Endodermal cell (in vitro differentiated cells): Measurements from ENCODE around the gene KCNJ4. TPM values are rescaled to one million over a fixed set of nuclear protein-coding genes. Genes with fewer than 3 reads are reported as not detected.

Experiments
- DNase-seq: peaks from one replicate; pipeline ENCODE4 v3.0.0-alpha.2; 2017
- H3K27ac ChIP-seq: 2 replicates; pipeline ENCODE4 v1.5.1; 2013; ENCODE audit warnings: mild to moderate bottlenecking, low read depth, low read length, moderate library complexity
- H3K27me3 ChIP-seq: 2 replicates; pipeline ENCODE4 v1.6.1; 2013; ENCODE audit warnings: mild to moderate bottlenecking, low read length, moderate library complexity; ENCODE audit not compliant: insufficient read depth, control insufficient read depth, poor library complexity, severe bottlenecking
- H3K36me3 ChIP-seq: 2 replicates; pipeline ENCODE4 v1.7.0; 2013; ENCODE audit warnings: mild to moderate bottlenecking, low read length, moderate library complexity; ENCODE audit not compliant: control insufficient read depth, insufficient read depth
- H3K4me1 ChIP-seq: one replicate; pipeline ENCODE4 v1.7.0; 2013; ENCODE audit warnings: low read length; ENCODE audit not compliant: control insufficient read depth, insufficient read depth
- H3K4me3 ChIP-seq: 2 replicates; pipeline ENCODE4 v1.5.1; 2013; ENCODE audit warnings: mild to moderate bottlenecking, low read length, moderate library complexity
- H3K9ac ChIP-seq: 2 replicates; pipeline ENCODE4 v1.6.1; 2013; ENCODE audit warnings: mild to moderate bottlenecking, low read length, moderate library complexity; ENCODE audit not compliant: poor library complexity, severe bottlenecking; ENCODE audit errors: extremely low read depth
- H3K9me3 ChIP-seq: 2 replicates; pipeline ENCODE4 v1.6.1; 2013; ENCODE audit warnings: mild to moderate bottlenecking, low read length, moderate library complexity; ENCODE audit not compliant: control insufficient read depth
- H3K27ac Mint-ChIP-seq: 2 replicates; pipeline ENCODE4 v1.8.0; 2020; ENCODE audit warnings: mixed read lengths
- H3K27me3 Mint-ChIP-seq: 2 replicates; pipeline ENCODE4 v1.8.0; 2021; ENCODE audit warnings: mild to moderate bottlenecking, mixed read lengths; ENCODE audit not compliant: insufficient read depth
- H3K36me3 Mint-ChIP-seq: 2 replicates; pipeline ENCODE4 v1.8.0; 2020; ENCODE audit warnings: low read depth, mixed read lengths
- H3K4me1 Mint-ChIP-seq: 2 replicates; pipeline ENCODE4 v1.8.0; 2020; ENCODE audit warnings: mixed read lengths
- H3K4me3 Mint-ChIP-seq: 2 replicates; pipeline ENCODE4 v1.8.0; 2020; ENCODE audit warnings: mild to moderate bottlenecking, moderate library complexity, mixed read lengths
- H3K9me3 Mint-ChIP-seq: 2 replicates; pipeline ENCODE4 v1.8.0; 2020; ENCODE audit warnings: mild to moderate bottlenecking, mixed read lengths
- WGBS, 2 experiments: methylation state at CpG; one replicate each; pipeline versions ENCODE4 v1.1.5 to v1.1.7; 2013; ENCODE audit warnings: missing lambda C conversion rate in 2 of 2, mixed read lengths in 1 of 2; ENCODE audit not compliant: insufficient coverage in 1 of 2, insufficient read length in 1 of 2; 5-methylcytosine and 5-hydroxymethylcytosine counted together
- total RNA-seq, 2 donors: library from RNA; stranded (reverse); fragmentation: NEBNext Ultra II Directional in 1 of 2; extraction: Animal tissue kit (Norgen Biotek cat#: 25700) in 1 of 2; gene quantifications; 2 replicates in 1 of 2; 3 replicates in 1 of 2; pipeline ENCODE4 v1.2.1, GENCODE V29; 2021
- TF ChIP-seq, protein P1 (sequence below): fragments of 200-600 bp; sonication (generic); conservative IDR thresholded peaks from 2 replicates; pipeline ENCODE4 v1.5.0; 2021; ENCODE audit warnings: antibody characterized with exemption, mild to moderate bottlenecking

KCNJ4 gene
- total RNA-seq, 2 donors from 2014 or later: 0.37 to 1.4 TPM

DNA sequence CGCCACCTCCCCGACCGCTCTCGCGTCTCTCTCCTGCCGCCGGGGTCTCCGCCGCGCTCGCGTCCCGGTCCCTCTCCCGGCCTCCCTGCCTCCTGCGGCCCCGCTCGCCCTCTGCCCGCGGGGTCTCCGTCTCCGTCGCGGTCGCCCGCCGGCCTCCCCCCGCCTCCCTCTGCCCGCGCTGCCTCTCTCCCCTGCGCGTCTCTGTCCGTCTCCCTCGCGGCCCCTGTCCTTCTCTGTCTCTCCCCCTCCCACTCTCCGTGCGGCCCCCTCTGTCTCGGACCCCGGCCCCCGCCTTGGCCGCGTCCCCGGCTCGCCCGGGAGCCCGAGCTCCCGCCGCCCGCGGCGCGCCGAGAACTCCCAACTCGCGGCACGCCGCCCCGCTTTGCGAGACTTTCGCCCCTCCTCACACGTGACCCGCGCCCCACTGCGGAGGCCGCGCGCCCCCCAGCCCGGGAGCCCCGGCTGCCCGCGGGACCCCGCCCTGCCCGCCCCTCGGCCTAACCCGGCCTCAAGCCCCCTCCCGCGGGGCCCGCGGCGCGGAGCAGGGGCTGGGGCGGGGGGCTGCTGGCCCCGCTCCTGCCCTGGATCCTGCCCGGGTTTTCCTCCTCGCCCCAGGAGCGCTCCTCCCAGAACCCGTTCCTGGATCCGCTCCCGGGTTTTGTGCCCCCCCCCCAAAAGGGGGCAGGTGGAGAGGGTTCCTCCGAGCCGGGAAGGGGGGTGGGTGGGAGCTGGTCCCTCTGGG, 702 bp upstream of the KCNJ4 start:
- H3K36me3 Mint-ChIP-seq: no peaks in the 10 kb centered on the region
- peak overlapping the region; percentile 48 for H3K4me3 Mint-ChIP-seq
- no peaks in the 10 kb centered on the region for H3K9me3 Mint-ChIP-seq
- H3K4me1 Mint-ChIP-seq: peaks cover 5% of the 10 kb centered on the region
- Histone ChIP-seq H3K27me3 (peaks cover 68% of the 10 kb centered on the region), H3K9me3 (no peaks in the 10 kb centered on the region), H3K36me3 (no peaks in the 10 kb centered on the region), H3K4me1 (no peaks in the 10 kb centered on the region), H3K27ac (no peak overlapping the region), H3K4me3 (peak overlapping the region; percentile 45), H3K9ac (no peak overlapping the region)
- H3K27ac Mint-ChIP-seq: no peak overlapping the region
- peak; percentile 86 for DNase-seq
- H3K27me3 Mint-ChIP-seq: peaks cover 91% of the 10 kb centered on the region
- TF ChIP-seq, protein P1, sequence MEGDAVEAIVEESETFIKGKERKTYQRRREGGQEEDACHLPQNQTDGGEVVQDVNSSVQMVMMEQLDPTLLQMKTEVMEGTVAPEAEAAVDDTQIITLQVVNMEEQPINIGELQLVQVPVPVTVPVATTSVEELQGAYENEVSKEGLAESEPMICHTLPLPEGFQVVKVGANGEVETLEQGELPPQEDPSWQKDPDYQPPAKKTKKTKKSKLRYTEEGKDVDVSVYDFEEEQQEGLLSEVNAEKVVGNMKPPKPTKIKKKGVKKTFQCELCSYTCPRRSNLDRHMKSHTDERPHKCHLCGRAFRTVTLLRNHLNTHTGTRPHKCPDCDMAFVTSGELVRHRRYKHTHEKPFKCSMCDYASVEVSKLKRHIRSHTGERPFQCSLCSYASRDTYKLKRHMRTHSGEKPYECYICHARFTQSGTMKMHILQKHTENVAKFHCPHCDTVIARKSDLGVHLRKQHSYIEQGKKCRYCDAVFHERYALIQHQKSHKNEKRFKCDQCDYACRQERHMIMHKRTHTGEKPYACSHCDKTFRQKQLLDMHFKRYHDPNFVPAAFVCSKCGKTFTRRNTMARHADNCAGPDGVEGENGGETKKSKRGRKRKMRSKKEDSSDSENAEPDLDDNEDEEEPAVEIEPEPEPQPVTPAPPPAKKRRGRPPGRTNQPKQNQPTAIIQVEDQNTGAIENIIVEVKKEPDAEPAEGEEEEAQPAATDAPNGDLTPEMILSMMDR: no peak
- 0% methylated on average over 7 to 88 of the region's 90 CpGs for WGBS, 2 experiments

DNA sequence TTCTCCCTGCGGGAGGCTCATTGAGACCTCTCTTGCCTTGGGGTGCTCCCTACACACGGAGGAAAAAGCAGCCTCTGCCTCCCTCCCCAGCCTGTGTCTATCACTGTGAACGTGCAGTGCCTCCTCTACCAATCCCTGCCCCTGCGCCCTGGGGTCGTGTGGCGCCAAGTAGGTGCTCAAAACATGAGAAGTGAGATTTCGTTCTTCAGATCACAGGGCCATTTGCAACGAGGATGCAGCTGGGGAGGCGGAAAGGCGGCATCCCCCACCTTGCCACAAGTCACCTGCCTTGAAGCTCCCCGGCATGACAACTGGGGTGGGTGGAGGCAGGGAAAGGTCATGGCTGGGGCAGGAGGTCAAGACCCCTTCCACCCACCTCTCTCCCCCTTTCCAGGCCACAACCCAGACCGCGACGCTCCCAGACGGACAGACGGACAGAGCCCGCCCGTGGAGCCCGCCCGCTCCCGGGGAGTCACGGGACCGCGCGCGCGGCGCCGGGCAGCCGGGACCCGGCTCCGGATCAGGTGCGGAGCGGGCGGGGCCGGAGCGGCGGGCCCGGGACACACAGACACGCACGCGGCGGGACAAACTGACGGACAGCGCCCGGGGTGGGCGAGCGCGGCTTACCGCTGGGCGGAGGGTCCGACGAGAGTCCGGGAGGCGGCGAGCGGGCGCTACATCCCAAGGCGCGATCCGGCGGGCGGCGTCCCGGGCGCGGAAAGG, 485 bp downstream of the KCNJ4 start:
- Histone ChIP-seq H3K36me3 (no peaks in the 10 kb centered on the region), H3K27me3 (peaks cover 79% of the 10 kb centered on the region), H3K9ac (no peak overlapping the region), H3K4me1 (no peaks in the 10 kb centered on the region), H3K4me3 (peak overlapping the region; percentile 64), H3K9me3 (no peaks in the 10 kb centered on the region), H3K27ac (no peak overlapping the region)
- Mint-ChIP-seq H3K27me3 (peaks cover 90% of the 10 kb centered on the region), H3K9me3 (no peaks in the 10 kb centered on the region), H3K4me1 (peaks cover 5% of the 10 kb centered on the region), H3K36me3 (no peaks in the 10 kb centered on the region), H3K27ac (no peak overlapping the region), H3K4me3 (peak overlapping the region; percentile 56)
- WGBS, 2 experiments: 7 to 15% methylated on average over 14 to 66 of the region's 67 CpGs
- DNase-seq: peak; percentile 67
- TF ChIP-seq, protein P1: no peak

DNA sequence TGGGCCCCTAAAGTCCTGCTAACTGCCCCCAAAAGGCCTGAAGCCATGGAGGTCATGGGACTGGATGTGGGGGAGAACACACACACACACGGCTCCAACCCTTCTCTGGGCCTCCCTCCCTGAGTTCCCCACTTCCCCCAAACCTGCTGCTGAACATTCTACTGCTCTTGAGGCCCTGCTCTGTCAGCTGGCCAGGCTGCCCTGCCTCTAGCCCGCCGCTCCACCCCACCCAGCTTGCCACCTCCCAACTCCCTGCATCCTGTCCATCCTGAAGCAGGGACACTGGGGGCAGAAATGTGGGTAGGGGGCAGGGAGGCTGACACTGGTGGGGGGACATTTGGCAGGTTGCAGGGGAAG, 1.0 kb downstream of the KCNJ4 start:
- Mint-ChIP-seq H3K9me3 (no peaks in the 10 kb centered on the region), H3K27me3 (peaks cover 86% of the 10 kb centered on the region), H3K27ac (no peak overlapping the region), H3K36me3 (no peaks in the 10 kb centered on the region), H3K4me1 (peaks cover 5% of the 10 kb centered on the region), H3K4me3 (peak overlapping the region; percentile 56)
- H3K4me3 ChIP-seq: peak overlapping the region; percentile 64
- DNase-seq: no peak
- H3K9me3 ChIP-seq: no peaks in the 10 kb centered on the region
- TF ChIP-seq, protein P1: no peak
- 54 to 80% methylated on average over 1 to 3 of the region's 3 CpGs for WGBS, 2 experiments
- no peak overlapping the region for H3K9ac ChIP-seq
- peaks cover 79% of the 10 kb centered on the region for H3K27me3 ChIP-seq
- no peaks in the 10 kb centered on the region for H3K36me3 ChIP-seq
- H3K27ac ChIP-seq: no peak overlapping the region
- no peaks in the 10 kb centered on the region for H3K4me1 ChIP-seq
